NCI-H1436 treated with DMSO at 0.1 percent for 48 hours (cell line): Measurements from ENCODE around the gene TSPY3.
"Not testable (repeated sequence)": the region's sequence is repeated elsewhere in the genome, so short reads cannot be mapped to it uniquely, and the experiment has no call there.

Experiments
- DNase-seq: peaks from one replicate; lab custom pipeline; 2025; lab: John Stamatoyannopoulos, UW

The TSPY3 gene, protein sequence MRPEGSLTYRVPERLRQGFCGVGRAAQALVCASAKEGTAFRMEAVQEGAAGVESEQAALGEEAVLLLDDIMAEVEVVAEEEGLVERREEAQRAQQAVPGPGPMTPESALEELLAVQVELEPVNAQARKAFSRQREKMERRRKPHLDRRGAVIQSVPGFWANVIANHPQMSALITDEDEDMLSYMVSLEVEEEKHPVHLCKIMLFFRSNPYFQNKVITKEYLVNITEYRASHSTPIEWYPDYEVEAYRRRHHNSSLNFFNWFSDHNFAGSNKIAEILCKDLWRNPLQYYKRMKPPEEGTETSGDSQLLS

GRCh38 chrY:9398121-9398520 is at the start of gene TSPY3:
TSPY3 (plus strand) TSS chrY:9398421; CDS start chrY:9398467, 46 bp downstream.
- not testable (repeated sequence) for DNase-seq

DNA sequence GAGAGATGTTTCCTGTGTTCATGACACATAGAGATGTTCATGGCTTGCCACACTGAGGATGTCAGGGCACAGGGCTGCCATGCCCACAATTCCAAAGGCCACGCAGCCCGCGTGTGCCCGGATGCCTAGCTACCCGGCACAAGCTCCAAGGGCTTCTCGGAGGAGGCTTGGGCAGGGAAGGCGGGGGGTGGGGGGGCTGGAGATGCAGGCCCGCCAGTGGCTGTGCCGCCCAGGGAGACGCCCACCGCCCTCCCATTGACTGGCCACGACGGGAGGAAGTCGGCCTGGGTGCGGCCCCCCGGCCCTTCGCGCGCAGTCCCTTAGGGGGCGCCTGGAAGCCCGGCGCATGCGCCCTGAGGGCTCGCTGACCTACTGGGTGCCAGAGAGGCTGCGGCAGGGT is 40.7 kb upstream of the TSPY3 start, which contains the start of gene TSPY8:
Gene TSPY8, plus strand, starts transcription at position 301 of the 400 bp plus-strand sequence. Its CDS starts 46 bp downstream, at position 347.
- DNase-seq: not testable (repeated sequence)

DNA sequence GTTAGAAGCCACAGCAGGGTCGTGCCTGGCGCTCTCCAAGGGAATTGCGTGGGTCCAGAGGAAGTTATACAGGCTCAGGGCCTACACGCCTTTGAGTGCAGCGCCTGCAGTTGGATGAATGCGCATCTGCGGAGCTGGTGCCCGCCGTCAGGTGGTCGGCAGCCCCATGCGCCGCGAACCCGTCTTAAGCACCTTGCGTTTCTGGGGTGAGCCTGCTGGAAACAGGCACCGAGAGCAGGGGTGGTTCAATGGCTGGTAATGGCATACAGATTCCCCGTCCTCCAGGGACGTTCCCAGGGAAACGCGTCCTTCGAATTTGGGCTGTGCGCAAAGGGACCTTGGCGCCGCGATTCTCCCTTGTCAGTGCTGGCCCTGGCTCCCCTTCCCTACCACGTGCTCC is 1.7 kb upstream of the TSPY3 start:
- DNase-seq: not testable (repeated sequence)
